Erythroblast (primary cell): Measurements from ENCODE around the gene SCML1.

Experiments used
- GATA1 ChIP-seq: IDR thresholded peaks from 2 replicates; pipeline ENCODE4 v1.6.1; 2011; ENCODE audit warnings: low read depth, mild to moderate bottlenecking, control low read depth, low read length, moderate library complexity
- POLR2A ChIP-seq: IDR thresholded peaks from 2 replicates; pipeline ENCODE4 v1.6.1; 2011; ENCODE audit warnings: mild to moderate bottlenecking, low read length

- no peak for TF ChIP-seq POLR2A
- TF ChIP-seq GATA1 = no peak
Observed at GRCh38 chrX:17759990-17760389, 22.7 kb downstream of the SCML1 start.
